AG09319 (cell line): ENCODE data around the gene LAMTOR4.
A peak's percentile ranks its signal among the peaks of the same experiment; 100 is the strongest.

ENCODE experiments used
- DNase-seq: peaks from one replicate; pipeline ENCODE4 v3.0.0-alpha.2; 2010; ENCODE audit warnings: low read depth; ENCODE audit errors: extremely low read depth
- CTCF ChIP-seq: IDR thresholded peaks from 2 replicates; pipeline ENCODE4 v1.5.1; 2011; ENCODE audit warnings: low read depth, mild to moderate bottlenecking, inconsistent platforms, low read length, moderate library complexity

LAMTOR4 gene

GRCh38 chr7:100148559-100149328 is at the start of gene LAMTOR4:
TSS of gene LAMTOR4 (plus strand) at chr7:100148918. CDS start at chr7:100148973, 55 bp downstream.
- no peak for TF ChIP-seq CTCF
- peak; percentile 98 for DNase-seq

- no peak for TF ChIP-seq CTCF
- no peak for DNase-seq
Observed at GRCh38 chr7:100099452-100099851, 49.3 kb upstream of the LAMTOR4 start.

- DNase-seq = peak; percentile 99
Observed at GRCh38 chr7:100100420-100101015, 48.2 kb upstream of the LAMTOR4 start.

GRCh38 chr7:100101016-100101862 is 47.5 kb upstream of the LAMTOR4 start, which contains the start of the genes AP4M1 and MCM7:
TSS of gene AP4M1 (plus strand) at chr7:100101643. CDS start at chr7:100101715, 72 bp downstream.
TSS of gene MCM7 (minus strand) at chr7:100101397. CDS start at chr7:100101294, 103 bp downstream.
- peak; percentile 98 for DNase-seq
- no peak for TF ChIP-seq CTCF

More at GRCh38 chr7:100100420-100101015, 48.2 kb upstream of the LAMTOR4 start:
- TF ChIP-seq CTCF = no peak

DNA sequence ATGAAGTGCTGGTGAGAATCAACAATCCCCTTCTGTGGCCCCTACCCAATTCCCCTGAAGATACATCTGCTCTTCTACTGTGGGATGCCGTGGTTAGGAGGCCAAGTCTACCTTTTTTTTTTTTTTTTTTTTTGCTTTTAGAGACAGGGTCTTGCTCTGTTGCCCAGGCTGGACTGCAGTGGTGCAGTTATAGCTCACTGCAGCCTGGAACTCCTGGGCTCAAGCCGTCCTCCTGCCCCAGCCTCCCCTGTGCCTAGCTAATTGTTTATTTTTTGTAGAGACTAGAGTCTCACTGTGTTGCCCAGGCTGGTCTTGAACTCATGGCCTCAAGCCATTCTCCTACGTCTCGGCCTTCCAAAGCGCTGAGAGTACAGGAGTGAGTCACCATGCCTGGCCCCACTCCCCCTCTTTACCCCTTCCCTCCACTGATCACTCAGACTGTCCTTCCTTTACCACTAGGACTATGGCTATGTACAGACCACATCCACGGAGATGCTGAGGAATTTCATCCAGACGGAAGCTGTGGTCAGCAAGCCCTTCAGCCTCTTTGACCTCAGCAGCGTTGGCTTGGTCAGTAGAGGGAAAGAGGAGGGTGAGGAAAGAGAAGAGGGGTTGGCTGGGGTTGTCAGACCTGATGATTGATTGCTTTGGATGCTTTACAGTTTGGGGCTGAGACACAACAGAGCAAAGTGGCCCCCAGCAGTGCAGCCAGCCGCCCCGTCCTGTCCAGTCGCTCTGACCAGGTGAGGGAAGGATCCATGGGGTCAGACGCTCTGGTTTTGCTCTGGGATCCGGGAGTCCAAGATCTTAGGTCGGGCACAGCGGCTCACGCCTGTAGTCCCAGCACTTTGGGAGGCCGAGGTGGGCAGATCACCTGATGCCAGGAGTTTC is 45.5 kb upstream of the LAMTOR4 start:
- TF ChIP-seq CTCF = no peak
- no peak for DNase-seq

GRCh38 chr7:100105534-100105933 is 43.2 kb upstream of the LAMTOR4 start:
- no peak for TF ChIP-seq CTCF
- DNase-seq = no peak
